Heart left ventricle (tissue), 16 donors: ENCODE measurements around the gene HSD11B1. TPM values are rescaled to one million over a fixed set of nuclear protein-coding genes. Genes with fewer than 3 reads are reported as not detected.

Experiments
- ATAC-seq, 4 donors: fragments of 200-7000 bp; cut with Tn5 transposase; one replicate each; pipeline ENCODE4 v1.9.1; 2020 to 2022; ENCODE audit warnings: moderate library complexity in 4 of 4, mild to moderate bottlenecking in 3 of 4, moderate number of reproducible peaks in 1 of 4
- DNase-seq, 5 donors: peaks; one replicate each; pipeline ENCODE4 v3.0.0-alpha.2; 2020
- H3K27ac ChIP-seq, 12 donors: fragments of 200-600 bp; sonication (generic) in 4 of 12; one replicate each; pipeline versions ENCODE4 v1.5.0 to v1.8.0; 2016 to 2022; ENCODE audit warnings: mild to moderate bottlenecking in 2 of 12
- H3K27me3 ChIP-seq, 9 donors: fragments of 200-600 bp; sonication (generic) in 2 of 9; one replicate each; pipeline versions ENCODE4 v1.5.1 to v1.8.0; 2016 to 2022; ENCODE audit warnings: mild to moderate bottlenecking in 3 of 9
- H3K36me3 ChIP-seq, 9 donors: fragments of 200-600 bp; sonication (generic) in 2 of 9; one replicate each; pipeline versions ENCODE4 v1.5.0 to v1.8.0; 2018 to 2022; ENCODE audit warnings: mild to moderate bottlenecking in 2 of 9
- H3K4me1 ChIP-seq, 12 donors: fragments of 200-600 bp; sonication (generic) in 4 of 12; one replicate each; pipeline versions ENCODE4 v1.5.0 to v1.8.0; 2016 to 2022; ENCODE audit warnings: mild to moderate bottlenecking in 3 of 12
- H3K4me3 ChIP-seq, 12 donors: fragments of 200-600 bp; sonication (generic) in 4 of 12; one replicate each; pipeline versions ENCODE4 v1.5.0 to v1.8.0; 2017 to 2022; ENCODE audit warnings: mild to moderate bottlenecking in 9 of 12, moderate library complexity in 4 of 12
- H3K9me3 ChIP-seq, 12 donors: fragments of 200-600 bp; sonication (generic) in 4 of 12; one replicate each; pipeline versions ENCODE4 v1.5.0 to v1.8.0; 2016 to 2022; ENCODE audit warnings: mild to moderate bottlenecking in 1 of 12
- POLR2A ChIP-seq, 2 donors: fragments of 450-650 bp; IDR thresholded peaks; one replicate each; pipeline ENCODE4 v1.6.1; 2017; ENCODE audit warnings: antibody characterized with exemption in 2 of 2, mild to moderate bottlenecking in 2 of 2, moderate library complexity in 2 of 2
- WGBS, 4 donors: extraction: QIAGEN DNeasy Blood & Tissue Kit in 2 of 4; methylation state at CpG; one replicate each; pipeline versions ENCODE4 v1.1.5 to v1.1.7; 2013 to 2018; 5-methylcytosine and 5-hydroxymethylcytosine counted together
- intact Hi-C, 10 donors: fragments of 100-400 bp; cut with DNase I; formaldehyde crosslinking; loops; one replicate each; pipeline versions ENCODE4 v1.11.1 to v1.14.2; 2022
- polyA plus RNA-seq, 2 donors: library from polyadenylated mRNA; stranded (reverse); fragments of 200-250 nt; gene quantifications; one replicate each; pipeline ENCODE4 v1.2.3, GENCODE V29; 2013
- total RNA-seq, 9 donors: library from RNA; depleted of rRNA in 2 of 9; stranded (reverse); fragments of >200 nt in 2 of 9; fragmentation: NEBNext Ultra II Directional in 3 of 9; extraction: Animal tissue kit (Norgen Biotek cat#: 25700) in 3 of 9; gene quantifications; one replicate each; pipeline versions ENCODE4 v1.1.0 to v1.2.4, GENCODE V29; 2016 to 2023
- TF ChIP-seq, protein P1 (sequence below), 12 donors: fragments of 200-600 bp; sonication (generic) in 4 of 12; IDR thresholded peaks; one replicate each; pipeline versions ENCODE4 v1.5.0 to v1.8.0; 2018 to 2022; ENCODE audit warnings: antibody characterized with exemption in 12 of 12, mild to moderate bottlenecking in 5 of 12
- donor health status: ischemic (EF 13 %, LVEDD 7.1; RV severe dilation, severe dysfunction).
- donor health status: healthy with polysubstance abuse.
- donor health status: DM: no; HTN: yes; CAD: no.
- donor health status: DM: no; HTN: no; CAD: no.
- donor health status: ischemic (EF 25% LVEDD 6.9; RV normal size, moderate dysfunction).
- donor health status: ischemic (EF 25% LVEDD 5.7; RV mildly dilated, moderate dysfunction).
- donor health status: healthy.
- donor health status: DM: yes; HTN: yes; CAD: no.
- donor health status: ischemic (EF 35%, LVEDD 5.7; RV mildly dilated, moderate dysfunction).
- donor health status: nonischemic (EF 11% LVEDD 7.7; RV severe dilation, severe dysfunction).
- donor health status: DM: yes; HTN: yes; CAD: no.
- donor health status: PGD.
- donor health status: ischemic (EF 29% LVEDD 5.4; RV normal size, mild dysfunction).
- donor health status: nonischemic (EF 23%, LVEDD 6.1; RV moderate dilation, normal function).

The HSD11B1 gene
- total and polyA plus RNA-seq, 11 donors: 1.2 to 36.1 (median 3.6) TPM

DNA sequence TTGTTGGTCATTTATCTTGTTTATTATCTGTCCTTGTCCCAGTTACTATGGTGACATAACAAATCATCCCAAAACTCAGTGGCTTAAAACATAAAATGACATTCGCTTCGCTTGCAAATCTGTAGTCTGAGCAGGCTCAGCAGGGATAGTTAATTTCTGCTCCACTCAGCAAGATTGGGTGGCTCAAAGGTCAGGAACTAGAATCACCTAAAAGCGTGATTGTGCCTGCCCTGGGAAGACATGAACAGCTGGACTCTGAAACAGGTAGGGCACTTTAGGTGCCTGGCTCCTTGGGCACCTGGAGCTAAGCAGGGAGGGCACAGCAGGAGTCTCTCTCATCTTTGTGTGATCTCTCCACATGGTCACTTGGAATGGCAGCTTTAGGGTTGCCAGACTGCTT, 36.5 kb downstream of the HSD11B1 start:
- ATAC-seq (no peak), DNase-seq (no peak)
- Histone ChIP-seq H3K4me1 (peaks cover 0 to 39% (median 21%) of the 10 kb centered on the region in 12 donors), H3K4me3 (no peak overlapping the region), H3K9me3 (no peaks in the 10 kb centered on the region), H3K36me3 (no peaks in the 10 kb centered on the region), H3K27me3 (no peaks in the 10 kb centered on the region), H3K27ac (peak overlapping the region in 10 of 12 donors; percentile 71 to 88 (median 84))
- 93 to 95% (median 94%) methylated on average over 3 of the region's 3 CpGs for WGBS, 4 donors
- intact Hi-C loops: loop anchor here in 2 of 10 donors (5.0 to 10.0 kb wide), 2 partner anchors 44 to 106 kb away; no protein-coding TSS in a partner anchor
- no peak for TF ChIP-seq POLR2A (IDR thresholded peaks at IDR 0.05)
- TF ChIP-seq, protein P1, sequence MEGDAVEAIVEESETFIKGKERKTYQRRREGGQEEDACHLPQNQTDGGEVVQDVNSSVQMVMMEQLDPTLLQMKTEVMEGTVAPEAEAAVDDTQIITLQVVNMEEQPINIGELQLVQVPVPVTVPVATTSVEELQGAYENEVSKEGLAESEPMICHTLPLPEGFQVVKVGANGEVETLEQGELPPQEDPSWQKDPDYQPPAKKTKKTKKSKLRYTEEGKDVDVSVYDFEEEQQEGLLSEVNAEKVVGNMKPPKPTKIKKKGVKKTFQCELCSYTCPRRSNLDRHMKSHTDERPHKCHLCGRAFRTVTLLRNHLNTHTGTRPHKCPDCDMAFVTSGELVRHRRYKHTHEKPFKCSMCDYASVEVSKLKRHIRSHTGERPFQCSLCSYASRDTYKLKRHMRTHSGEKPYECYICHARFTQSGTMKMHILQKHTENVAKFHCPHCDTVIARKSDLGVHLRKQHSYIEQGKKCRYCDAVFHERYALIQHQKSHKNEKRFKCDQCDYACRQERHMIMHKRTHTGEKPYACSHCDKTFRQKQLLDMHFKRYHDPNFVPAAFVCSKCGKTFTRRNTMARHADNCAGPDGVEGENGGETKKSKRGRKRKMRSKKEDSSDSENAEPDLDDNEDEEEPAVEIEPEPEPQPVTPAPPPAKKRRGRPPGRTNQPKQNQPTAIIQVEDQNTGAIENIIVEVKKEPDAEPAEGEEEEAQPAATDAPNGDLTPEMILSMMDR (IDR thresholded peaks at IDR 0.05): no peak

DNA sequence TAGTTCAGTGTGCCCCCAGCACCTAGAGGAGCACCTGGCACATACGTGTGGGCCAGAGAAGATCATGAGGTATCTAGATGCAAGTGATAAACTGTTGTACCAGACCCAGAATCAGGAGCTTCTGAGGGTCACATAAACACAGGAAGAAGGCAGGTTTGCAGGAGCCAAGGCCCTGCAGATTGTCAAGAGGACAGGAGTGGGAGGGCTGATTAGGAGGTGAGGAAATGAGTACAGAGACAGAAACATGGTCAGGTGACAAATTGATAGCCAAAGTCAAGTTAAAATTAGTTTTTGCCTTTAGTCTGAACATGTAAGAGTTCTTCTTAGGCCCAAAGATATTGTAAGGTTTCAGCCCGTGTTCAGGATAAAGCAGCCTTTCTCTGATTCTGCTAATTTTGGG, 37.2 kb downstream of the HSD11B1 start:
- Histone ChIP-seq H3K27me3 (no peaks in the 10 kb centered on the region), H3K9me3 (no peaks in the 10 kb centered on the region), H3K4me1 (peaks cover 0 to 39% (median 21%) of the 10 kb centered on the region in 12 donors), H3K27ac (peak overlapping the region; percentile 58 to 88 (median 84)), H3K36me3 (no peaks in the 10 kb centered on the region), H3K4me3 (peak overlapping the region in 6 of 12 donors; percentile 12 to 39 (median 22))
- peak; percentile 69 to 88 (median 82) for ATAC-seq
- TF ChIP-seq, protein P1 (IDR thresholded peaks at IDR 0.05): no peak
- TF ChIP-seq POLR2A (IDR thresholded peaks at IDR 0.05): no peak
- intact Hi-C loops: loop anchor here in 3 of 10 donors (2.0 to 10.0 kb wide), 3 partner anchors 45 to 107 kb away; no protein-coding TSS in a partner anchor
- 28 to 49% (median 37%) methylated on average over 2 of the region's 2 CpGs for WGBS, 4 donors
- peak in 4 of 5 donors; percentile 33 to 49 (median 42) for DNase-seq

DNA sequence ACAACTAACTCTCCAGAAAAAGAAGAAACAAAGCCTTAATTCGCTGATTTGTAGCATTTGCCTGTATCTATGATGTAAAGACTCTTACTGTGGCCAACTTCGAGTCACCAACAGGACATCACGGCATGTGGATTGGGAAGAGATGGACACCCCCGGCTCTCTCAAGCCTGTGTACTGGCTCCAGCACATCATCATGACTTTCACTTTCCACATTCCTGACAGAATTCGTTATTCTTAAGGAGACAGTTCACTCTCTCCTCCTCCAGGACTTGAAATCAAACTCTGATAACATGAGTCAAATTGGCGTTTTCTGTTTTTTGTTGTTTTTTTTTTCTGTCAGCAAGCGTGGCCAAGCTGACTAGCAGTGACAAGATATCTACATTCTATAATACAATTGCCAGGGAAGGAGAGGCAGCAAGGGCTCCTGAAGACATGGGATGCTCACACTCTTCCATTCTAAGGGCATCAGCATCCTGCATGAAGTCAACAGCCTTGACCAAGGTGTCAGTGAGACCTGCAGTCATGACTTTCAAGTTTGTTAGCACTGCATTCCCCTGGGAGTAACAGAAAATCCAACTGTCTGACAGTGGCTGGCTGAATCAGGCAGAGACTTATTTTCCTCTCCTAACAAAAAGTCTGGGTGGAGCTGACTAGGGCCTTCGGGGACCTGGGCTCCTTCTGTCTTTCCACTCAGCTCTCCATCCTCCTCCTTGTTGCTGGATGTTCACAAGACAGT, 37.9 kb downstream of the HSD11B1 start:
- intact Hi-C loops: loop anchor here in 3 of 10 donors (2.0 to 10.0 kb wide), 3 partner anchors 45 to 108 kb away; no protein-coding TSS in a partner anchor
- Histone ChIP-seq H3K9me3 (no peaks in the 10 kb centered on the region), H3K27me3 (no peaks in the 10 kb centered on the region), H3K27ac (peak overlapping the region; percentile 58 to 88 (median 84)), H3K36me3 (no peaks in the 10 kb centered on the region), H3K4me1 (peaks cover 0 to 43% (median 25%) of the 10 kb centered on the region in 12 donors), H3K4me3 (peak overlapping the region in 7 of 12 donors; percentile 11 to 39 (median 21))
- 32 to 42% (median 36%) methylated on average over 7 to 8 of the region's 8 CpGs for WGBS, 4 donors
- TF ChIP-seq POLR2A (IDR thresholded peaks at IDR 0.05): no peak
- TF ChIP-seq, protein P1 (IDR thresholded peaks at IDR 0.05): no peak
- DNase-seq: no peak
- peak in 3 of 4 donors; percentile 22 to 56 (median 49) for ATAC-seq

DNA sequence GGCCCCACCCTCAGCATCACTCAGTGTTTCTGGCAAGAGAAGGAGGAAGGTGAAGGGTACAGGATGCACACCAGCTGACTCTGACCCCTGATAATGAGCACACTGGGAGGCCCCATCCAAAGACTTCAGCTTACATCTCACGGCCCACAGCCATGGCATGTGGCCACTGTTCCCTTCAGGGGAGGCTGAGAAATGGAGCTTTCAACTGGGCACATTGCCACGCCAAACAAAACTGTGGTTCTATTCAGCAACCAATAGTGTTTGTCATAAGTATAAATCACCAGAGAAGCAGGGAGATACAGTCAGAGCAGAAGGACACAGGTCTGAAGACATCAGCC, 38.5 kb downstream of the HSD11B1 start:
- peak overlapping the region in 11 of 12 donors; percentile 71 to 88 (median 84) for H3K27ac ChIP-seq
- peak in 2 of 4 donors; percentile 17 to 25 for ATAC-seq
- WGBS, 4 donors: 44 to 60% (median 47%) methylated on average over 1 to 2 of the region's 2 CpGs
- no peaks in the 10 kb centered on the region for H3K36me3 ChIP-seq
- intact Hi-C loops: loop anchor here in 3 of 10 donors (2.0 to 10.0 kb wide), 3 partner anchors 46 to 108 kb away; no protein-coding TSS in a partner anchor
- H3K27me3 ChIP-seq: no peaks in the 10 kb centered on the region
- TF ChIP-seq POLR2A (IDR thresholded peaks at IDR 0.05): no peak
- TF ChIP-seq, protein P1 (IDR thresholded peaks at IDR 0.05): no peak
- peak in 4 of 5 donors; percentile 38 to 70 (median 46) for DNase-seq
- H3K4me1 ChIP-seq: peaks cover 0 to 47% (median 29%) of the 10 kb centered on the region in 12 donors
- H3K9me3 ChIP-seq: no peaks in the 10 kb centered on the region
- no peak overlapping the region for H3K4me3 ChIP-seq
